Upper lobe of left lung (tissue), 4 donors: ENCODE data around the gene EYA2.

Experiments
- CTCF ChIP-seq, 6 experiments: fragments of 450-650 bp in 4 of 6; fragments of 200-600 bp in 2 of 6; sonication (generic) in 2 of 6; IDR thresholded peaks; one replicate each; pipeline ENCODE4 v1.5.1; 2016 to 2019; ENCODE audit warnings: antibody characterized with exemption in 6 of 6
- EP300 ChIP-seq, 4 donors: sonication (generic); formaldehyde crosslinking; IDR thresholded peaks; one replicate each; pipeline ENCODE4 v1.5.1; 2017; ENCODE audit warnings: antibody characterized with exemption in 4 of 4, control low read depth in 2 of 4
- POLR2A ChIP-seq, 4 donors: fragments of 450-650 bp; IDR thresholded peaks; one replicate each; pipeline ENCODE4 v1.5.1; 2016 to 2017; ENCODE audit warnings: antibody characterized with exemption in 4 of 4, mild to moderate bottlenecking in 2 of 4
- POLR2AphosphoS5 ChIP-seq, 2 donors: sonication (generic); formaldehyde crosslinking; IDR thresholded peaks; one replicate each; pipeline ENCODE4 v1.5.1; 2017; ENCODE audit warnings: antibody characterized with exemption in 2 of 2

- no peak for TF ChIP-seq POLR2AphosphoS5 (IDR thresholded peaks at IDR 0.05)
- peak in 4 of 6 experiments; percentile 26 to 55 (median 54) for TF ChIP-seq CTCF (IDR thresholded peaks at IDR 0.05)
- TF ChIP-seq POLR2A (IDR thresholded peaks at IDR 0.05), result no peak
- no peak for TF ChIP-seq EP300 (IDR thresholded peaks at IDR 0.05)
Measured at GRCh38 chr20:47205577-47206123, 311.0 kb downstream of the EYA2 start.
